HepG2 (cell line): ENCODE results near the gene EHBP1. TPM values are rescaled to one million over a fixed set of nuclear protein-coding genes. Genes with fewer than 3 reads are reported as not detected.

ENCODE experiments used
- ATAC-seq: fragments of 200-7000 bp; cut with Tn5 transposase; 3 replicates; pipeline ENCODE4 v1.9.1; 2020; ENCODE audit warnings: mild to moderate bottlenecking, moderate library complexity
- BruUV-seq: library from RNA; stranded (reverse); fragments of 400-500 nt; replicated peaks from 2 replicates; lab custom pipeline; 2021; lab: Mats Ljungman, UMichigan
- CTCF ChIA-PET: fragments of 300-600 bp; formaldehyde crosslinking; extraction: SDS; loops from one replicate; lab custom pipeline; 2021; ENCODE audit warnings: low total read pairs, inconsistent platforms, low intra/inter-chr PET ratio; lab: Yijun Ruan, JAX
- POLR2A ChIA-PET: fragments of 350-600 bp; sonication (Branson Sonifier 250); formaldehyde crosslinking; loops from one replicate; lab custom pipeline; 2020; ENCODE audit warnings: antibody characterized with exemption, inconsistent platforms; lab: Yijun Ruan, JAX
- DNase-seq: peaks from one replicate; pipeline ENCODE4 v3.0.0-alpha.2; 2015; ENCODE audit warnings: low spot score
- FAIRE-seq: peaks from 3 replicates; lab custom pipeline; 2011; peaks lifted over from hg19 to GRCh38; lab: Jason Lieb, UNC
- H2AFZ ChIP-seq: one replicate; pipeline ENCODE4 v1.6.1; 2011; ENCODE audit warnings: low read length, inconsistent platforms
- H3K27ac ChIP-seq: fragments of 300-600 bp; 3 replicates; pipeline ENCODE4 v1.8.0; 2011; ENCODE audit warnings: mixed run types, mild to moderate bottlenecking, mixed read lengths, low read length, inconsistent platforms; ENCODE audit not compliant: insufficient read depth; ENCODE audit errors: extremely low read length
- H3K27me3 ChIP-seq, 2 experiments: fragments of 200-600 bp in 1 of 2; 2 replicates in 1 of 2; 3 replicates in 1 of 2; pipeline versions ENCODE4 v1.6.0 to v1.8.0; 2011; ENCODE audit warnings: low read length in 2 of 2, mild to moderate bottlenecking in 2 of 2, moderate library complexity in 2 of 2, inconsistent platforms in 1 of 2; ENCODE audit not compliant: insufficient read depth in 2 of 2, control insufficient read depth in 1 of 2
- H3K36me3 ChIP-seq, 2 experiments: fragments of 200-600 bp in 1 of 2; replicated peaks in 1 of 2; 2 replicates in 1 of 2; 3 replicates in 1 of 2; pipeline versions ENCODE4 v1.5.1 to v1.8.0; 2011; ENCODE audit warnings: low read length in 2 of 2, inconsistent platforms in 1 of 2; ENCODE audit not compliant: insufficient read depth in 2 of 2, control insufficient read depth in 1 of 2
- H3K4me1 ChIP-seq: 2 replicates; pipeline ENCODE4 v1.5.1; 2012; ENCODE audit warnings: low read length, inconsistent platforms; ENCODE audit not compliant: insufficient read depth
- H3K4me2 ChIP-seq: 2 replicates; pipeline ENCODE4 v1.6.0; 2011; ENCODE audit warnings: low read depth, low read length, inconsistent platforms
- H3K4me3 ChIP-seq, 3 experiments: fragments of 200-600 bp in 1 of 3; sonication (generic), shearing (Covaris generic) in 1 of 3; replicated peaks in 1 of 3; 2 replicates each; pipeline ENCODE4 v1.5.1; 2011 to 2016; ENCODE audit warnings: low read length in 3 of 3, inconsistent platforms in 2 of 3, low read depth in 2 of 3, mild to moderate bottlenecking in 2 of 3, control low read depth in 1 of 3, mixed read lengths in 1 of 3; ENCODE audit not compliant: insufficient read depth in 1 of 3
- H3K79me2 ChIP-seq: one replicate; pipeline ENCODE4 v1.6.1; 2011; ENCODE audit warnings: low read length, inconsistent platforms; ENCODE audit not compliant: insufficient read depth
- H3K9ac ChIP-seq: 2 replicates; pipeline ENCODE4 v1.6.0; 2011; ENCODE audit warnings: mild to moderate bottlenecking, low read depth, low read length, inconsistent platforms; ENCODE audit not compliant: insufficient read depth
- H3K9me3 ChIP-seq: 2 replicates; pipeline ENCODE4 v1.5.1; 2012; ENCODE audit warnings: mild to moderate bottlenecking, low read length
- H4K20me1 ChIP-seq: 2 replicates; pipeline ENCODE4 v1.6.0; 2011; ENCODE audit warnings: inconsistent platforms, mild to moderate bottlenecking, low read length, moderate library complexity; ENCODE audit not compliant: insufficient read depth
- ATF4 ChIP-seq, 2 experiments: fragments of 450-650 bp in 1 of 2; sonication (generic) in 1 of 2; formaldehyde crosslinking; IDR thresholded peaks; 2 replicates each; pipeline versions ENCODE4 v1.5.0 to v1.8.0; 2020 to 2022; ENCODE audit warnings: mild to moderate bottlenecking in 1 of 2, missing genetic modification reagents in 1 of 2
- CHD2 ChIP-seq: IDR thresholded peaks from 2 replicates; pipeline ENCODE4 v1.6.1; 2011; ENCODE audit warnings: low read depth, low read length, improper control_type of control experiment
- CTCF ChIP-seq: sonication (generic); formaldehyde crosslinking; IDR thresholded peaks from 2 replicates; pipeline ENCODE4 v1.5.0; 2020; ENCODE audit warnings: mild to moderate bottlenecking, missing genetic modification reagents, moderate library complexity
- ELK4 ChIP-seq: sonication (generic); formaldehyde crosslinking; IDR thresholded peaks from 2 replicates; pipeline ENCODE4 v1.9.0; 2021; ENCODE audit warnings: missing genetic modification reagents, borderline replicate concordance
- HNRNPK ChIP-seq: fragments of 200-400 bp; formaldehyde crosslinking; IDR thresholded peaks from 2 replicates; pipeline ENCODE4 v1.6.1; 2018; ENCODE audit warnings: low read length, low read depth, moderate library complexity, mild to moderate bottlenecking; ENCODE audit not compliant: poor library complexity, severe bottlenecking
- NR2C2 ChIP-seq: sonication (generic); formaldehyde crosslinking; IDR thresholded peaks from 2 replicates; pipeline ENCODE4 v1.4.0; 2020; ENCODE audit warnings: missing genetic modification reagents, mild to moderate bottlenecking, moderate library complexity, borderline replicate concordance
- SOX13 ChIP-seq, 3 experiments: fragments of 450-650 bp in 1 of 3; sonication (generic) in 1 of 3; formaldehyde crosslinking in 1 of 3; IDR thresholded peaks in 2 of 3; conservative IDR thresholded peaks in 1 of 3; 2 replicates each; pipeline versions ENCODE4 v1.5.0 to v1.6.1; 2016 to 2020; ENCODE audit warnings: antibody characterized with exemption in 1 of 3, mild to moderate bottlenecking in 1 of 3, missing compliant biosample characterization in 1 of 3, missing genetic modification reagents in 1 of 3, moderate library complexity in 1 of 3
- STAG1 ChIP-seq: sonication (generic); formaldehyde crosslinking; IDR thresholded peaks from 2 replicates; pipeline ENCODE4 v1.4.0; 2020; ENCODE audit warnings: missing genetic modification reagents
- ZFP36L2 ChIP-seq: sonication (generic); formaldehyde crosslinking; IDR thresholded peaks from 2 replicates; pipeline ENCODE4 v1.4.0; 2020; ENCODE audit warnings: missing genetic modification reagents
- ZNF326 ChIP-seq: sonication (generic); formaldehyde crosslinking; IDR thresholded peaks from 2 replicates; pipeline ENCODE4 v1.4.0; 2020; ENCODE audit warnings: missing genetic modification reagents, borderline replicate concordance
- ZNF354B ChIP-seq: sonication (generic); formaldehyde crosslinking; IDR thresholded peaks from 2 replicates; pipeline ENCODE4 v1.8.0; 2022; ENCODE audit warnings: mild to moderate bottlenecking, missing genetic modification reagents
- WGBS: methylation state at CpG from one replicate; pipeline ENCODE4 v1.1.6; 2017; ENCODE audit warnings: low lambda C conversion rate; 5-methylcytosine and 5-hydroxymethylcytosine counted together
- in situ Hi-C: cut with HindIII; loops from 2 replicates; pipeline ENCODE4 v1.10.0; 2017; ENCODE audit warnings: low pct_unique_long_range_greater_than_20kb; ENCODE audit not compliant: extremely low pct_ligation_motif_present
- intact Hi-C: fragments of 100-400 bp; cut with micrococcal nuclease; formaldehyde crosslinking; loops from one replicate; pipeline ENCODE4 v1.10.0; 2022; ENCODE audit not compliant: unreplicated experiment
- polyA plus RNA-seq, 8 experiments: library from polyadenylated mRNA; depleted of rRNA in 3 of 8; stranded (reverse) in 7 of 8; unstranded in 1 of 8; fragments of >200 nt; fragmentation: Illumina TruSeq in 4 of 8; extraction: Trizol in 4 of 8; gene quantifications; 2 replicates each; pipeline versions ENCODE4 v1.2.1 to v1.2.3, GENCODE V29; 2011 to 2016; ENCODE audit warnings: low read depth in 4 of 8, missing spikeins in 1 of 8, mixed read lengths in 1 of 8; ENCODE audit not compliant: insufficient read depth in 1 of 8
- total RNA-seq, 5 experiments: library from RNA; depleted of rRNA; stranded (reverse); fragments of >200 nt; fragmentation: Illumina TruSeq; extraction: Trizol; gene quantifications; 2 replicates each; pipeline ENCODE4 v1.2.3, GENCODE V29; 2016; ENCODE audit warnings: low read depth in 1 of 5

The EHBP1 gene
- total and polyA plus RNA-seq, 2 of the 13 experiments (the other 11 are each of a cell fraction or from before 2014, with no cell fraction given), result 93.5 to 146 TPM

- in situ Hi-C loops (no loop called here), intact Hi-C loops (loop anchor here (10.0 kb wide), 1 partner anchor 517 kb away; no protein-coding TSS in a partner anchor)
- no peaks in the 10 kb centered on the region for H3K27me3 ChIP-seq
- peaks cover 87% of the 10 kb centered on the region for H3K79me2 ChIP-seq
- H4K20me1 ChIP-seq, result peaks cover 41% of the 10 kb centered on the region
- H3K9ac ChIP-seq, result no peak overlapping the region
- WGBS, result 97% methylated on average over 2 of the region's 2 CpGs
- peaks cover 12% of the 10 kb centered on the region for H3K9me3 ChIP-seq
- BruUV-seq, result no TSS peak
- TF ChIP-seq ZNF354B (CRISPR knock-in tag) (no peak), STAG1 (CRISPR knock-in tag) (peak; percentile 45), ELK4 (no peak), ZFP36L2 (CRISPR knock-in tag) (0 out of 2 replicates have a peak, but pooled peaks have one; percentile 27), ATF4 (CRISPR knock-in tag; IDR thresholded peaks at IDR 0.05) (0 out of 4 replicates have a peak, but pooled peaks of 1 of the 2 experiments have one; percentile 29), ZNF326 (CRISPR knock-in tag) (no peak), NR2C2 (CRISPR knock-in tag) (no peak), HNRNPK (peak; percentile 54), SOX13 (IDR thresholded peaks at IDR 0.05) (no peak), SOX13 (CRISPR knock-in tag; conservative IDR thresholded peaks at IDR 0.05 in 1 of 2, IDR thresholded peaks at IDR 0.05 in 1 of 2) (peak in 1 of 2 experiments; percentile 8; a peak in 1 of 4 replicates), CHD2 (no peak), CTCF (CRISPR knock-in tag) (peak; percentile 53)
- DNase-seq (no peak), ATAC-seq (peak; percentile 31; the same call in 2 of the 3 replicates), FAIRE-seq (no peak)
- peaks cover 53% of the 10 kb centered on the region for H3K4me1 ChIP-seq
- no peak overlapping the region for H2AFZ ChIP-seq
- H3K36me3 ChIP-seq, result peaks cover 18 to 33% of the 10 kb centered on the region in 2 experiments
- no peak overlapping the region for H3K4me3 ChIP-seq
- ChIA-PET POLR2A (no interaction called here), CTCF (no interaction called here)
- no peak overlapping the region for H3K4me2 ChIP-seq
- no peak overlapping the region for H3K27ac ChIP-seq
Measured at GRCh38 chr2:62787386-62787785, 81.9 kb downstream of the EHBP1 start.
